HepG2 (cell line): ENCODE results near the gene DTX4. TPM values are rescaled to one million over a fixed set of nuclear protein-coding genes. Genes with fewer than 3 reads are reported as not detected.
A peak's percentile ranks its signal among the peaks of the same experiment; 100 is the strongest.

Source experiments
- ATAC-seq: fragments of 200-7000 bp; cut with Tn5 transposase; 3 replicates; pipeline ENCODE4 v1.9.1; 2020; ENCODE audit warnings: mild to moderate bottlenecking, moderate library complexity
- BruUV-seq: library from RNA; stranded (reverse); fragments of 400-500 nt; replicated peaks from 2 replicates; lab custom pipeline; 2021; lab: Mats Ljungman, UMichigan
- CTCF ChIA-PET: fragments of 300-600 bp; formaldehyde crosslinking; extraction: SDS; loops from one replicate; lab custom pipeline; 2021; ENCODE audit warnings: low total read pairs, inconsistent platforms, low intra/inter-chr PET ratio; lab: Yijun Ruan, JAX
- POLR2A ChIA-PET: fragments of 350-600 bp; sonication (Branson Sonifier 250); formaldehyde crosslinking; loops from one replicate; lab custom pipeline; 2020; ENCODE audit warnings: antibody characterized with exemption, inconsistent platforms; lab: Yijun Ruan, JAX
- DNase-seq: peaks from one replicate; pipeline ENCODE4 v3.0.0-alpha.2; 2015; ENCODE audit warnings: low spot score
- FAIRE-seq: peaks from 3 replicates; lab custom pipeline; 2011; peaks lifted over from hg19 to GRCh38; lab: Jason Lieb, UNC
- H2AFZ ChIP-seq: one replicate; pipeline ENCODE4 v1.6.1; 2011; ENCODE audit warnings: low read length, inconsistent platforms
- H3K27ac ChIP-seq: fragments of 300-600 bp; 3 replicates; pipeline ENCODE4 v1.8.0; 2011; ENCODE audit warnings: mixed run types, mild to moderate bottlenecking, mixed read lengths, low read length, inconsistent platforms; ENCODE audit not compliant: insufficient read depth; ENCODE audit errors: extremely low read length
- H3K27me3 ChIP-seq, 2 experiments: fragments of 200-600 bp in 1 of 2; 2 replicates in 1 of 2; 3 replicates in 1 of 2; pipeline versions ENCODE4 v1.6.0 to v1.8.0; 2011; ENCODE audit warnings: low read length in 2 of 2, mild to moderate bottlenecking in 2 of 2, moderate library complexity in 2 of 2, inconsistent platforms in 1 of 2; ENCODE audit not compliant: insufficient read depth in 2 of 2, control insufficient read depth in 1 of 2
- H3K36me3 ChIP-seq, 2 experiments: fragments of 200-600 bp in 1 of 2; replicated peaks in 1 of 2; 2 replicates in 1 of 2; 3 replicates in 1 of 2; pipeline versions ENCODE4 v1.5.1 to v1.8.0; 2011; ENCODE audit warnings: low read length in 2 of 2, inconsistent platforms in 1 of 2; ENCODE audit not compliant: insufficient read depth in 2 of 2, control insufficient read depth in 1 of 2
- H3K4me1 ChIP-seq: 2 replicates; pipeline ENCODE4 v1.5.1; 2012; ENCODE audit warnings: low read length, inconsistent platforms; ENCODE audit not compliant: insufficient read depth
- H3K4me2 ChIP-seq: 2 replicates; pipeline ENCODE4 v1.6.0; 2011; ENCODE audit warnings: low read depth, low read length, inconsistent platforms
- H3K4me3 ChIP-seq, 3 experiments: fragments of 200-600 bp in 1 of 3; sonication (generic), shearing (Covaris generic) in 1 of 3; replicated peaks in 1 of 3; 2 replicates each; pipeline ENCODE4 v1.5.1; 2011 to 2016; ENCODE audit warnings: low read length in 3 of 3, inconsistent platforms in 2 of 3, low read depth in 2 of 3, mild to moderate bottlenecking in 2 of 3, control low read depth in 1 of 3, mixed read lengths in 1 of 3; ENCODE audit not compliant: insufficient read depth in 1 of 3
- H3K79me2 ChIP-seq: one replicate; pipeline ENCODE4 v1.6.1; 2011; ENCODE audit warnings: low read length, inconsistent platforms; ENCODE audit not compliant: insufficient read depth
- H3K9ac ChIP-seq: 2 replicates; pipeline ENCODE4 v1.6.0; 2011; ENCODE audit warnings: mild to moderate bottlenecking, low read depth, low read length, inconsistent platforms; ENCODE audit not compliant: insufficient read depth
- H3K9me3 ChIP-seq: 2 replicates; pipeline ENCODE4 v1.5.1; 2012; ENCODE audit warnings: mild to moderate bottlenecking, low read length
- H4K20me1 ChIP-seq: 2 replicates; pipeline ENCODE4 v1.6.0; 2011; ENCODE audit warnings: inconsistent platforms, mild to moderate bottlenecking, low read length, moderate library complexity; ENCODE audit not compliant: insufficient read depth
- ASH2L ChIP-seq: fragments of 300-600, 200-600 bp; sonication (generic); IDR thresholded peaks from 2 replicates; pipeline ENCODE4 v1.7.0; 2017; ENCODE audit warnings: low read depth, mild to moderate bottlenecking, moderate library complexity, mixed read lengths, low read length; ENCODE audit not compliant: insufficient read length
- CTCF ChIP-seq: sonication (generic); formaldehyde crosslinking; IDR thresholded peaks from 2 replicates; pipeline ENCODE4 v1.5.0; 2020; ENCODE audit warnings: mild to moderate bottlenecking, missing genetic modification reagents, moderate library complexity
- DNMT1 ChIP-seq: sonication (generic); formaldehyde crosslinking; IDR thresholded peaks from 2 replicates; pipeline ENCODE4 v1.5.1; 2020; ENCODE audit warnings: mild to moderate bottlenecking, missing genetic modification reagents
- GTF2F1 ChIP-seq: fragments of 150-350 bp; IDR thresholded peaks from 2 replicates; pipeline ENCODE4 v1.6.1; 2014; ENCODE audit warnings: low read length
- MLLT10 ChIP-seq: sonication (generic); formaldehyde crosslinking; IDR thresholded peaks from 2 replicates; pipeline ENCODE4 v1.4.0; 2020; ENCODE audit warnings: missing genetic modification reagents
- PHF5A ChIP-seq: IDR thresholded peaks from one replicate; pipeline ENCODE4 v1.6.1; 2018; ENCODE audit warnings: low read depth, missing genetic modification reagents; ENCODE audit not compliant: unreplicated experiment
- RNF2 ChIP-seq: fragments of 450-650 bp; conservative IDR thresholded peaks from 2 replicates; pipeline ENCODE4 v1.6.1; 2016; ENCODE audit warnings: low read depth
- ZNF275 ChIP-seq: sonication (generic); formaldehyde crosslinking; IDR thresholded peaks from 2 replicates; pipeline ENCODE4 v1.8.0; 2022; ENCODE audit warnings: missing genetic modification reagents, mild to moderate bottlenecking, inconsistent platforms, borderline replicate concordance
- ZNF30 ChIP-seq: sonication (generic); formaldehyde crosslinking; IDR thresholded peaks from 2 replicates; pipeline ENCODE4 v1.5.0; 2020; ENCODE audit warnings: mild to moderate bottlenecking, missing genetic modification reagents
- ZNF780A ChIP-seq: sonication (generic); formaldehyde crosslinking; IDR thresholded peaks from 2 replicates; pipeline ENCODE4 v1.8.0; 2022; ENCODE audit warnings: mild to moderate bottlenecking, missing genetic modification reagents, moderate library complexity
- WGBS: methylation state at CpG from one replicate; pipeline ENCODE4 v1.1.6; 2017; ENCODE audit warnings: low lambda C conversion rate; 5-methylcytosine and 5-hydroxymethylcytosine counted together
- in situ Hi-C: cut with HindIII; loops from 2 replicates; pipeline ENCODE4 v1.10.0; 2017; ENCODE audit warnings: low pct_unique_long_range_greater_than_20kb; ENCODE audit not compliant: extremely low pct_ligation_motif_present
- intact Hi-C: fragments of 100-400 bp; cut with micrococcal nuclease; formaldehyde crosslinking; loops from one replicate; pipeline ENCODE4 v1.10.0; 2022; ENCODE audit not compliant: unreplicated experiment
- polyA plus RNA-seq, 8 experiments: library from polyadenylated mRNA; depleted of rRNA in 3 of 8; stranded (reverse) in 7 of 8; unstranded in 1 of 8; fragments of >200 nt; fragmentation: Illumina TruSeq in 4 of 8; extraction: Trizol in 4 of 8; gene quantifications; 2 replicates each; pipeline versions ENCODE4 v1.2.1 to v1.2.3, GENCODE V29; 2011 to 2016; ENCODE audit warnings: low read depth in 4 of 8, missing spikeins in 1 of 8, mixed read lengths in 1 of 8; ENCODE audit not compliant: insufficient read depth in 1 of 8
- total RNA-seq, 5 experiments: library from RNA; depleted of rRNA; stranded (reverse); fragments of >200 nt; fragmentation: Illumina TruSeq; extraction: Trizol; gene quantifications; 2 replicates each; pipeline ENCODE4 v1.2.3, GENCODE V29; 2016; ENCODE audit warnings: low read depth in 1 of 5
- TF ChIP-seq, protein P1 (sequence below): IDR thresholded peaks from 2 replicates; pipeline ENCODE4 v1.6.1; 2012; ENCODE audit warnings: low read depth, low read length, improper control_type of control experiment
- TF ChIP-seq, protein P2 (sequence below): sonication (generic); formaldehyde crosslinking; IDR thresholded peaks from 2 replicates; pipeline ENCODE4 v1.4.0; 2020; ENCODE audit warnings: mild to moderate bottlenecking, missing genetic modification reagents, borderline replicate concordance

DTX4 gene
- total and polyA plus RNA-seq, 2 of the 13 experiments (the other 11 are each of a cell fraction or from before 2014, with no cell fraction given): 0.67 to 5.6 TPM

DNA sequence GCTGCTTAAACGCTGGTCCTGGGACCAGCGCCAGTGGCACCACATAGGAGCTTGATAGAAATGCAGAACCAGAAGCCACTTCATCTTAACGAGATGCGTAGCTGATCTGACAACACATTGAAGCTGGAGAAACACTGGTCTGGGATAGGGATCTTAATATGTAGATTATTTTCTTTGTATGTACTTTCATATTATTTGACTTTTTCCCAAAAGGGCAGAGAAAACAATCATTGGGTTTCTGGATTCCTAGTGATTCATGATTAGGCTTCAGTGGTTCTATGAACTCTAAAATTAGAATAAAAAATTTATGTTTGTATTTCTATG, 28.5 kb downstream of the DTX4 start (continued):
- TF ChIP-seq RNF2 (no peak), MLLT10 (CRISPR knock-in tag) (no peak), ZNF275 (CRISPR knock-in tag) (no peak), ZNF30 (CRISPR knock-in tag) (no peak), ASH2L (no peak), GTF2F1 (no peak)
- TF ChIP-seq, protein P1, sequence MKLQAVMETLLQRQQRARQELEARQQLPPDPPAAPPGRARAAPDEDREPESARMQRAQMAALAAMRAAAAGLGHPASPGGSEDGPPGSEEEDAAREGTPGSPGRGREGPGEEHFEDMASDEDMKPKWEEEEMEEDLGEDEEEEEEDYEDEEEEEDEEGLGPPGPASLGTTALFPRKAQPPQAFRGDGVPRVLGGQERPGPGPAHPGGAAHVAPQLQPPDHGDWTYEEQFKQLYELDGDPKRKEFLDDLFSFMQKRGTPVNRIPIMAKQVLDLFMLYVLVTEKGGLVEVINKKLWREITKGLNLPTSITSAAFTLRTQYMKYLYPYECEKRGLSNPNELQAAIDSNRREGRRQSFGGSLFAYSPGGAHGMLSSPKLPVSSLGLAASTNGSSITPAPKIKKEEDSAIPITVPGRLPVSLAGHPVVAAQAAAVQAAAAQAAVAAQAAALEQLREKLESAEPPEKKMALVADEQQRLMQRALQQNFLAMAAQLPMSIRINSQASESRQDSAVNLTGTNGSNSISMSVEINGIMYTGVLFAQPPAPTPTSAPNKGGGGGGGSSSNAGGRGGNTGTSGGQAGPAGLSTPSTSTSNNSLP: no peak

DNA sequence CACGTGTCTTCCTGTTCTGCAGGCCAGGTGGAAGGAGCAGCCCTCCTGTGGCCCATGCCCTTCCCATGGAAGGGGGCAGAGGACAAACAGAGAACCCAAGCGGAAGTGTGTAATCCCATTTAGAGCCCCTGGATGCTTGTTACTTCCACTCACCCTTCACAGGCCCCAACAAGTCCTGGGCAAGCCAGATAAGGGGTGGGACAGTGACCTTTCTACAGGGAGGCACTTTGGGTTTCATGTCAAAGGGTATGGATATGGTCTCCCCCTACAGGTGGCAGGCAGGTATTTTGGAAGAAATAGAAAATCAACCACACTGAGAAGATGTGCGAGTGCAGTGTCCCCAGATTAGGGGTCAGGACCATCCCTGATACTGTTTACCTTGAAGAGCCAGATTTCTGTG, 29.4 kb downstream of the DTX4 start:
- Histone ChIP-seq H3K79me2 (no peaks in the 10 kb centered on the region), H3K4me3 (no peak overlapping the region), H2AFZ (no peak overlapping the region), H3K27ac (no peak overlapping the region), H3K36me3 (peaks cover 3 to 8% of the 10 kb centered on the region in 2 experiments; a peak in 2 of 5 replicates), H3K9ac (no peak overlapping the region), H3K4me2 (no peak overlapping the region), H3K4me1 (peaks cover 9% of the 10 kb centered on the region; the same call in 1 of the 2 replicates), H3K9me3 (no peaks in the 10 kb centered on the region), H3K27me3 (no peaks in the 10 kb centered on the region), H4K20me1 (no peaks in the 10 kb centered on the region)
- in situ Hi-C loops: no loop called here
- intact Hi-C loops: loop anchor here (1.0 to 10.0 kb wide), 2 partner anchors 30 to 57 kb away; partner anchors contain the start of gene FAM111A
- ChIA-PET CTCF (interaction anchor here (0.8 to 2.1 kb wide), 2 partner anchors 30 to 33 kb away, joined by 3 to 13 read pairs; partner anchors contain the start of gene DTX4), POLR2A (no interaction called here)
- FAIRE-seq (no peak), DNase-seq (peak; percentile 21), ATAC-seq (peak; percentile 71)
- WGBS: 95% methylated on average over 3 of the region's 3 CpGs
- no TSS peak for BruUV-seq
- TF ChIP-seq CTCF (peak; percentile 62), PHF5A (no peak), ZNF780A (no peak), DNMT1 (no peak)
- TF ChIP-seq, protein P2, sequence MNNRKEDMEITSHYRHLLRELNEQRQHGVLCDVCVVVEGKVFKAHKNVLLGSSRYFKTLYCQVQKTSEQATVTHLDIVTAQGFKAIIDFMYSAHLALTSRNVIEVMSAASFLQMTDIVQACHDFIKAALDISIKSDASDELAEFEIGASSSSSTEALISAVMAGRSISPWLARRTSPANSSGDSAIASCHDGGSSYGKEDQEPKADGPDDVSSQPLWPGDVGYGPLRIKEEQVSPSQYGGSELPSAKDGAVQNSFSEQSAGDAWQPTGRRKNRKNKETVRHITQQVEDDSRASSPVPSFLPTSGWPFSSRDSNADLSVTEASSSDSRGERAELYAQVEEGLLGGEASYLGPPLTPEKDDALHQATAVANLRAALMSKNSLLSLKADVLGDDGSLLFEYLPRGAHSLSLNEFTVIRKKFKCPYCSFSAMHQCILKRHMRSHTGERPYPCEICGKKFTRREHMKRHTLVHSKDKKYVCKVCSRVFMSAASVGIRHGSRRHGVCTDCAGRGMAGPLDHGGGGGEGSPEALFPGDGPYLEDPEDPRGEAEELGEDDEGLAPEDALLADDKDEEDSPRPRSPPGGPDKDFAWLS: no peak
